Thyroid gland (tissue), 4 donors: Measurements from ENCODE around the gene MT1HL1.

Experiments used
- CTCF ChIP-seq, 6 experiments: fragments of 200-600 bp in 3 of 6; fragments of 450-650 bp in 3 of 6; sonication (generic) in 3 of 6; IDR thresholded peaks; one replicate each; pipeline ENCODE4 v1.5.1; 2016 to 2019; ENCODE audit warnings: antibody characterized with exemption in 6 of 6, mild to moderate bottlenecking in 2 of 6, inconsistent platforms in 1 of 6, moderate library complexity in 1 of 6
- POLR2A ChIP-seq, 2 donors: fragments of 450-650 bp; IDR thresholded peaks; one replicate each; pipeline ENCODE4 v1.6.1; 2017; ENCODE audit warnings: antibody characterized with exemption in 2 of 2, mild to moderate bottlenecking in 2 of 2, moderate library complexity in 1 of 2

GRCh38 chr1:236994450-236994849, 9.8 kb downstream of the MT1HL1 start:
- TF ChIP-seq POLR2A (IDR thresholded peaks at IDR 0.05) (no peak), CTCF (IDR thresholded peaks at IDR 0.05) (no peak)
